AG10803 (cell line): ENCODE data around the gene TNFRSF1A.

Source experiments
- DNase-seq: peaks from one replicate; pipeline ENCODE4 v3.0.0; 2010; ENCODE audit warnings: low read depth
- H3K4me3 ChIP-seq: 2 replicates; pipeline ENCODE4 v1.5.1; 2011; ENCODE audit warnings: mild to moderate bottlenecking, low read length, control low read depth
- TF ChIP-seq, protein P1 (sequence below): conservative IDR thresholded peaks from 2 replicates; pipeline ENCODE4 v1.5.1; 2011; ENCODE audit warnings: mild to moderate bottlenecking, low read length, control low read depth, inconsistent platforms

Gene TNFRSF1A

DNA sequence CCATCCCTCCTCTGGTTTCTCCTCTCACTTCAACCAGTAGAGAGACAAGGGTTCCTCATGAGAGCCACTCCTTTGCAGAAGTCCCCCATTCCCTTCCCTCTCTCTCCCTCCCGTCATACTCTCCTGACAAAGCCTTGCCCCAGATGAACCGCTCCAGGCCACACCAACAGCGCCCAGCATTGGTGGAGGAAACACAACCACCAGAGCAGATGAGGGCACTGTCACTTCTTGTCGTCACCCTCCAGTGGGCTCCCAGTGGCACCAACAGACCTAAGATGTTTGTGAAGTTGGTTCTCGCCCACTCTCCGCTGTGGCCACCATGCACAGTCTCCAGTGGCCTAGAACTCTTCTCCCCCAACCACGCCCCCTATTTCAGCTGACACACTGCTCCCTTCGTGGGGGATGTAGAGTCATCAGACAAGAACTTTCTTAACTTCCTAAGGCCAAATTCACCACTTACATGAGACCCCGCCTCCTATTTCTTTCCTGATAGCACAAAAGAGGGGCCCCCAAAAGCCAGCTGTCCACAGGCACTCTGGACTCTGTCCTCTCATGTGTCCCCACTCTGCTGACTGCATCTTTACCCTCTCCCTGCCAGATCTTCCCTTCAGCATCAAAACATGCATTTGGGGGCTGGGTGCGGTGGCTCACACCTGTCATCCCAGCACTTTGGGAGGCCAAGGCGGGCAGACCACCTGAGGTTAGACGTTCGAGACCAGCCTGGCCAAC lies 60.6 kb downstream of the TNFRSF1A start:
- no peak for DNase-seq
- TF ChIP-seq, protein P1, sequence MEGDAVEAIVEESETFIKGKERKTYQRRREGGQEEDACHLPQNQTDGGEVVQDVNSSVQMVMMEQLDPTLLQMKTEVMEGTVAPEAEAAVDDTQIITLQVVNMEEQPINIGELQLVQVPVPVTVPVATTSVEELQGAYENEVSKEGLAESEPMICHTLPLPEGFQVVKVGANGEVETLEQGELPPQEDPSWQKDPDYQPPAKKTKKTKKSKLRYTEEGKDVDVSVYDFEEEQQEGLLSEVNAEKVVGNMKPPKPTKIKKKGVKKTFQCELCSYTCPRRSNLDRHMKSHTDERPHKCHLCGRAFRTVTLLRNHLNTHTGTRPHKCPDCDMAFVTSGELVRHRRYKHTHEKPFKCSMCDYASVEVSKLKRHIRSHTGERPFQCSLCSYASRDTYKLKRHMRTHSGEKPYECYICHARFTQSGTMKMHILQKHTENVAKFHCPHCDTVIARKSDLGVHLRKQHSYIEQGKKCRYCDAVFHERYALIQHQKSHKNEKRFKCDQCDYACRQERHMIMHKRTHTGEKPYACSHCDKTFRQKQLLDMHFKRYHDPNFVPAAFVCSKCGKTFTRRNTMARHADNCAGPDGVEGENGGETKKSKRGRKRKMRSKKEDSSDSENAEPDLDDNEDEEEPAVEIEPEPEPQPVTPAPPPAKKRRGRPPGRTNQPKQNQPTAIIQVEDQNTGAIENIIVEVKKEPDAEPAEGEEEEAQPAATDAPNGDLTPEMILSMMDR = no peak
- H3K4me3 ChIP-seq = no peak overlapping the region

GRCh38 chr12:6280672-6281071 lies 61.2 kb downstream of the TNFRSF1A start:
- no peak overlapping the region for H3K4me3 ChIP-seq
- TF ChIP-seq, protein P1 = no peak
- DNase-seq = no peak

GRCh38 chr12:6280053-6280469 lies 61.8 kb downstream of the TNFRSF1A start:
- TF ChIP-seq, protein P1 = peak; percentile 9; the same call in 1 of the 2 replicates
- DNase-seq = peak; percentile 93
- no peak overlapping the region for H3K4me3 ChIP-seq

GRCh38 chr12:6279631-6280030 lies 62.2 kb downstream of the TNFRSF1A start:
- TF ChIP-seq, protein P1 = no peak
- no peak for DNase-seq
- H3K4me3 ChIP-seq = no peak overlapping the region

- DNase-seq = no peak
- TF ChIP-seq, protein P1 = no peak
- no peak overlapping the region for H3K4me3 ChIP-seq
Measured at GRCh38 chr12:6279256-6279628, 62.6 kb downstream of the TNFRSF1A start.
